K562 (cell line): ENCODE data around the gene ABCD4. TPM values are rescaled to one million over a fixed set of nuclear protein-coding genes. Genes with fewer than 3 reads are reported as not detected.
A peak's percentile ranks its signal among the peaks of the same experiment; 100 is the strongest.

Source experiments
- ATAC-seq: fragments of 200-7000 bp; cut with Tn5 transposase; 3 replicates; pipeline ENCODE4 v1.9.1; 2020; ENCODE audit warnings: moderate library complexity
- BruUV-seq: library from RNA; stranded (reverse); fragments of 400-500 nt; replicated peaks from 2 replicates; lab custom pipeline; 2021; lab: Mats Ljungman, UMichigan
- CTCF ChIA-PET: fragments of 300-600 bp; formaldehyde crosslinking; extraction: SDS; loops from one replicate; lab custom pipeline; 2021; ENCODE audit warnings: low intra/inter-chr PET ratio; lab: Yijun Ruan, JAX
- POLR2A ChIA-PET: fragments of 300-600, 350-650 bp; sonication (Branson Sonifier 250); formaldehyde crosslinking; extraction: SDS; loops from one replicate; lab custom pipeline; 2021; ENCODE audit warnings: antibody characterized with exemption, inconsistent platforms; lab: Yijun Ruan, JAX
- DNase-seq, 4 experiments: peaks; one replicate each; pipeline versions ENCODE4 v3.0.0 to v3.0.0-alpha.2; 2011 to 2018; ENCODE audit warnings: low spot score in 3 of 4, mixed read lengths in 3 of 4; ENCODE audit errors: extremely low read depth in 1 of 4
- FAIRE-seq: peaks from 2 replicates; lab custom pipeline; 2011; peaks lifted over from hg19 to GRCh38; lab: Jason Lieb, UNC
- H2AFZ ChIP-seq: 2 replicates; pipeline ENCODE4 v1.6.0; 2011; ENCODE audit warnings: low read depth, low read length, control low read depth, inconsistent platforms
- H3K27ac ChIP-seq: fragments of 200-600 bp; 3 replicates; pipeline ENCODE4 v1.8.0; 2011; ENCODE audit warnings: low read depth, mild to moderate bottlenecking, control low read depth, inconsistent platforms, low read length, moderate library complexity, mixed read lengths; ENCODE audit errors: extremely low read depth
- H3K27me3 ChIP-seq, 2 experiments: fragments of 300-600 bp in 1 of 2; 2 replicates in 1 of 2; 3 replicates in 1 of 2; pipeline versions ENCODE4 v1.6.0 to v1.8.0; 2011; ENCODE audit warnings: inconsistent platforms in 2 of 2, low read length in 2 of 2, mild to moderate bottlenecking in 1 of 2, mixed read lengths in 1 of 2, moderate library complexity in 1 of 2; ENCODE audit not compliant: control insufficient read depth in 2 of 2, insufficient read depth in 2 of 2
- H3K36me3 ChIP-seq: fragments of 300-600 bp; 3 replicates; pipeline ENCODE4 v1.8.0; 2011; ENCODE audit warnings: mild to moderate bottlenecking, low read length, inconsistent platforms; ENCODE audit not compliant: control insufficient read depth, insufficient read depth
- H3K4me1 ChIP-seq, 2 experiments: fragments of 200-600 bp in 1 of 2; replicated peaks in 1 of 2; 2 replicates in 1 of 2; 3 replicates in 1 of 2; pipeline versions ENCODE4 v1.5.1 to v1.8.0; 2011; ENCODE audit warnings: inconsistent platforms in 2 of 2, low read length in 2 of 2, mild to moderate bottlenecking in 1 of 2, mixed read lengths in 1 of 2, moderate library complexity in 1 of 2; ENCODE audit not compliant: control insufficient read depth in 2 of 2, insufficient read depth in 2 of 2
- H3K4me2 ChIP-seq: 2 replicates; pipeline ENCODE4 v1.6.1; 2011; ENCODE audit warnings: low read length, control low read depth, inconsistent platforms, mixed read lengths; ENCODE audit not compliant: insufficient read depth
- H3K4me3 ChIP-seq: fragments of 200-600 bp; sonication (generic), shearing (Covaris generic); 2 replicates; pipeline ENCODE4 v1.5.1; 2016; ENCODE audit warnings: control low read depth, inconsistent platforms
- H3K79me2 ChIP-seq: fragments of 200-600 bp; 3 replicates; pipeline ENCODE4 v1.8.0; 2011; ENCODE audit warnings: low read length, inconsistent platforms; ENCODE audit not compliant: control insufficient read depth, insufficient read depth
- H3K9ac ChIP-seq, 2 experiments: 2 replicates each; pipeline versions ENCODE4 v1.6.0 to v1.6.1; 2011; ENCODE audit warnings: low read depth in 2 of 2, low read length in 2 of 2, control low read depth in 1 of 2, inconsistent platforms in 1 of 2, mild to moderate bottlenecking in 1 of 2, mixed read lengths in 1 of 2; ENCODE audit not compliant: insufficient read depth in 1 of 2
- H3K9me1 ChIP-seq: one replicate; pipeline ENCODE4 v1.6.0; 2011; ENCODE audit warnings: inconsistent platforms, mild to moderate bottlenecking, low read length, moderate library complexity; ENCODE audit not compliant: control insufficient read depth, insufficient read depth
- H3K9me3 ChIP-seq: replicated peaks from 2 replicates; pipeline ENCODE4 v1.5.1; 2011; ENCODE audit warnings: low read depth, low read length, inconsistent platforms; ENCODE audit not compliant: control insufficient read depth, insufficient read depth
- H4K20me1 ChIP-seq: replicated peaks from 2 replicates; pipeline ENCODE4 v1.6.1; 2011; ENCODE audit warnings: low read length, inconsistent platforms, mixed read lengths; ENCODE audit not compliant: control insufficient read depth, insufficient read depth
- CTBP1 ChIP-seq: fragments of 450-650 bp; IDR thresholded peaks from 2 replicates; pipeline ENCODE4 v1.6.1; 2016; ENCODE audit warnings: borderline replicate concordance
- ZBTB7A ChIP-seq: IDR thresholded peaks from 2 replicates; pipeline ENCODE4 v1.6.1; 2011; ENCODE audit warnings: low read depth, mild to moderate bottlenecking, low read length, moderate library complexity, borderline replicate concordance; ENCODE audit not compliant: control insufficient read depth
- ZNF384 ChIP-seq: IDR thresholded peaks from 2 replicates; pipeline ENCODE4 v1.6.1; 2012; ENCODE audit warnings: low read depth, low read length, improper control_type of control experiment
- WGBS: fragments of 100-300 bp; shearing (Covaris generic); methylation state at CpG from one replicate; pipeline ENCODE4 v1.1.6; 2016; ENCODE audit warnings: low coverage, mixed read lengths; ENCODE audit not compliant: insufficient coverage; ENCODE audit errors: missing lambda C conversion rate; 5-methylcytosine and 5-hydroxymethylcytosine counted together
- in situ Hi-C: fragments of 300-500 bp; cut with MboI; formaldehyde crosslinking; loops from 4 replicates; pipeline ENCODE4 v1.15.0; 2018; ENCODE audit warnings: inconsistent platforms, mixed read lengths
- intact Hi-C: fragments of 100-400 bp; cut with micrococcal nuclease; formaldehyde crosslinking; loops from 2 replicates; pipeline ENCODE4 v1.14.2; 2022
- polyA plus RNA-seq, 8 experiments: library from polyadenylated mRNA; depleted of rRNA in 4 of 8; stranded (reverse) in 5 of 8; unstranded in 3 of 8; fragments of >200 nt; fragmentation: Nextera tagmentation in 2 of 8; fragmentation: Illumina TruSeq in 1 of 8; extraction: Ambion mirVana in 2 of 8; extraction: Trizol in 1 of 8; gene quantifications; 2 replicates each; pipeline versions ENCODE4 v1.2.1 to v1.2.3, GENCODE V29; 2011 to 2014; ENCODE audit warnings: inconsistent platforms in 1 of 8, missing spikeins in 1 of 8
- total RNA-seq, 7 experiments: library from RNA; depleted of rRNA in 6 of 7; stranded (reverse); fragments of >200 nt in 6 of 7; fragmentation: Illumina TruSeq in 2 of 7; extraction: Trizol in 2 of 7; gene quantifications; 2 replicates each; pipeline versions ENCODE4 v1.2.1 to v1.2.3, GENCODE V29; 2011 to 2021; ENCODE audit warnings: low replicate concordance in 1 of 7
- TF ChIP-seq, protein P1 (sequence below), 3 experiments: IDR thresholded peaks in 2 of 3; conservative IDR thresholded peaks in 1 of 3; 2 replicates each; pipeline ENCODE4 v1.5.1; 2011 to 2012; ENCODE audit warnings: low read length in 3 of 3, mild to moderate bottlenecking in 3 of 3, control low read depth in 2 of 3, improper control_type of control experiment in 1 of 3, inconsistent platforms in 1 of 3, low read depth in 1 of 3, mixed read lengths in 1 of 3, moderate library complexity in 1 of 3; ENCODE audit not compliant: insufficient read depth in 2 of 3

Gene ABCD4
- total and polyA plus RNA-seq, 9 of the 15 experiments (the other 6 are each of a cell fraction or from before 2014, with no cell fraction given), result 3.5 to 17.2 (median 12.4) TPM

DNA sequence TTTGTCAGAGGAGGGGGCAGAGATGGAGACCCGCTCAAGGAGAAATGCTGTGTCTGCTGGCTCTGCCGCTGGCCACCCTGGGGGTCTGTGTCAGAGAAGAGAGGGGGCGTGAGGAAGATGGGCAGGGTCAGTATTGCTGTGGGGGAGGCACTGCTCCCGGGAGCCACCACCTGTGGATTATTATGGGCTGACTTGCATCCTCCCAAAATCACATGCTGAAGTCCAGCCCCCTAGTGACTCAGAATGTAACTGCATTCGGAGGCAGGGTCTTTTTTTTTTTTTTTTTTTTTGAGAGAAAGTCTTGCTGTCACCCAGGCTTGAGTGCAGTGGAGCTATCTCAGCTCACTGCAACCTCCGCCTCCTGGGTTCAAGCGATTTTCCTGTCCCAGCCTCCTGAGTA lies 12.3 kb downstream of the ABCD4 start:
- in situ Hi-C loops (no loop called here), intact Hi-C loops (loop anchor here (5.0 kb wide), 1 partner anchor 83 kb away; no protein-coding TSS in a partner anchor)
- H4K20me1 ChIP-seq, result peaks cover 5% of the 10 kb centered on the region; the same call in 1 of the 2 replicates
- WGBS, result 13% methylated on average over 4 of the region's 7 CpGs
- CTCF ChIA-PET, result interaction anchor here (0.6 kb wide), 1 partner anchor 1272 kb away, joined by 5 read pairs; no protein-coding TSS in a partner anchor
- no peaks in the 10 kb centered on the region for H3K9me1 ChIP-seq
- ATAC-seq (peak; percentile 65), DNase-seq (peak; percentile 47 to 61 (median 52)), FAIRE-seq (peak; percentile 40)
- no peak overlapping the region for H3K4me3 ChIP-seq
- no peak overlapping the region for H3K27ac ChIP-seq
- peaks cover 0 to 9% of the 10 kb centered on the region in 2 experiments; a peak in 3 of 5 replicates for H3K4me1 ChIP-seq
- H2AFZ ChIP-seq, result no peak overlapping the region
- TF ChIP-seq, protein P1, sequence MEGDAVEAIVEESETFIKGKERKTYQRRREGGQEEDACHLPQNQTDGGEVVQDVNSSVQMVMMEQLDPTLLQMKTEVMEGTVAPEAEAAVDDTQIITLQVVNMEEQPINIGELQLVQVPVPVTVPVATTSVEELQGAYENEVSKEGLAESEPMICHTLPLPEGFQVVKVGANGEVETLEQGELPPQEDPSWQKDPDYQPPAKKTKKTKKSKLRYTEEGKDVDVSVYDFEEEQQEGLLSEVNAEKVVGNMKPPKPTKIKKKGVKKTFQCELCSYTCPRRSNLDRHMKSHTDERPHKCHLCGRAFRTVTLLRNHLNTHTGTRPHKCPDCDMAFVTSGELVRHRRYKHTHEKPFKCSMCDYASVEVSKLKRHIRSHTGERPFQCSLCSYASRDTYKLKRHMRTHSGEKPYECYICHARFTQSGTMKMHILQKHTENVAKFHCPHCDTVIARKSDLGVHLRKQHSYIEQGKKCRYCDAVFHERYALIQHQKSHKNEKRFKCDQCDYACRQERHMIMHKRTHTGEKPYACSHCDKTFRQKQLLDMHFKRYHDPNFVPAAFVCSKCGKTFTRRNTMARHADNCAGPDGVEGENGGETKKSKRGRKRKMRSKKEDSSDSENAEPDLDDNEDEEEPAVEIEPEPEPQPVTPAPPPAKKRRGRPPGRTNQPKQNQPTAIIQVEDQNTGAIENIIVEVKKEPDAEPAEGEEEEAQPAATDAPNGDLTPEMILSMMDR (IDR thresholded peaks at IDR 0.05 in 2 of 3, conservative IDR thresholded peaks at IDR 0.05 in 1 of 3; ENCODE audit: insufficient read depth in 2 of 3, low read depth in 1 of 3, low read length in 3 of 3), result peak; percentile 44 to 60 (median 58); a peak in 5 of 6 replicates
- TF ChIP-seq CTBP1 (no peak), ZNF384 (peak; percentile 95), ZBTB7A (peak; percentile 13; the same call in 1 of the 2 replicates)
- no peaks in the 10 kb centered on the region for H3K27me3 ChIP-seq
- H3K9ac ChIP-seq, result no peak overlapping the region
- no peaks in the 10 kb centered on the region for H3K79me2 ChIP-seq
- POLR2A ChIA-PET, result no interaction called here
- no peaks in the 10 kb centered on the region for H3K9me3 ChIP-seq
- H3K36me3 ChIP-seq, result peaks cover 50% of the 10 kb centered on the region; the same call in 2 of the 3 replicates
- no peak overlapping the region for H3K4me2 ChIP-seq
- BruUV-seq, result no TSS peak
